ENCODE results near the gene ANKRD11. TPM values are rescaled to one million over a fixed set of nuclear protein-coding genes. Genes with fewer than 3 reads are reported as not detected.

The ANKRD11 gene
- total RNA-seq, 1 experiment from 2014 or later, result 266 TPM

DNA sequence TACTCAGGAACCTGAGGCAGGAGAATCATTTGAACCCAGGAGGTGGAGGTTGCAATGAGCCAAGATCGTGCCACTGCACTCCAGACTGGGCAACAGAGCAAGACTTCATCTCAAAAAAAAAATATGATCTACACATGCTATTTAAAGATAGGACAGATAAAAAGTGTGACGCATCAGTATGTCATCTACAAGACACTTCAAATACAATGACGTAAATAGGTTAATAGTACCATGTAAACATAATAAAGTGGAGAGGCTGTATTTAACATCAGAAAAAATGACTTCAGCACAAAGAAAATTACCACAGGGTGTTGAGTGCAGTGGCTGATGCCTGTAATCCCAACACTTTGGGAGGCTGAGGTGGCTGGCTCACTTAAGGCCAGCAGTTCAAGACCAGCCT is 252.6 kb downstream of the ANKRD11 start:
- Histone ChIP-seq H3K9me3 (ENCODE audit: control insufficient read depth in 1 of 2, insufficient read depth in 1 of 2, low read depth in 1 of 2, low read length in 2 of 2) (no peaks in the 10 kb centered on the region), H3K4me3 (replicated peaks in 1 of 2; ENCODE audit: low read depth in 1 of 2, low read length in 2 of 2) (no peak overlapping the region), H3K9me2 (ENCODE audit: insufficient read depth) (no peaks in the 10 kb centered on the region), H2AFZ (ENCODE audit: low read depth, low read length, poor library complexity, severe bottlenecking) (no peak overlapping the region), H4K20me1 (ENCODE audit: insufficient read depth) (no peaks in the 10 kb centered on the region), H3K79me2 (ENCODE audit: insufficient read depth, low read length) (peaks cover 7% of the 10 kb centered on the region; the same call in 1 of the 2 replicates), H3K4me2 (ENCODE audit: low read length) (no peak overlapping the region), H3K27ac (ENCODE audit: low read depth, low read length) (no peak overlapping the region), H3K36me3 (ENCODE audit: control insufficient read depth in 1 of 2, insufficient read depth in 2 of 2, low read length in 2 of 2) (peaks cover 6 to 11% of the 10 kb centered on the region in 2 experiments; a peak in 3 of 4 replicates), H3K27me3 (ENCODE audit: insufficient read depth, low read length) (no peaks in the 10 kb centered on the region), H3K4me1 (ENCODE audit: control insufficient read depth in 1 of 2, insufficient read depth in 2 of 2, low read length in 2 of 2) (peaks cover 0 to 8% of the 10 kb centered on the region in 2 experiments; a peak in 2 of 4 replicates), H3K9ac (ENCODE audit: low read length) (no peak overlapping the region)
- BruUV-seq (replicated peaks), result no TSS peak
- intact Hi-C loops (cut with micrococcal nuclease), result no loop called here
- ChIA-PET POLR2A (no interaction called here), CTCF (no interaction called here), RAD21 (ENCODE audit: low non-redundant PET in 1 of 2, low total read pairs in 2 of 2, uncharacterized antibody in 2 of 2, unreplicated experiment in 2 of 2) (no interaction called here)
- no peak for DNase-seq (ENCODE audit: low read depth, low spot score)
- ATAC-seq, result no peak
- TF ChIP-seq, protein P1, sequence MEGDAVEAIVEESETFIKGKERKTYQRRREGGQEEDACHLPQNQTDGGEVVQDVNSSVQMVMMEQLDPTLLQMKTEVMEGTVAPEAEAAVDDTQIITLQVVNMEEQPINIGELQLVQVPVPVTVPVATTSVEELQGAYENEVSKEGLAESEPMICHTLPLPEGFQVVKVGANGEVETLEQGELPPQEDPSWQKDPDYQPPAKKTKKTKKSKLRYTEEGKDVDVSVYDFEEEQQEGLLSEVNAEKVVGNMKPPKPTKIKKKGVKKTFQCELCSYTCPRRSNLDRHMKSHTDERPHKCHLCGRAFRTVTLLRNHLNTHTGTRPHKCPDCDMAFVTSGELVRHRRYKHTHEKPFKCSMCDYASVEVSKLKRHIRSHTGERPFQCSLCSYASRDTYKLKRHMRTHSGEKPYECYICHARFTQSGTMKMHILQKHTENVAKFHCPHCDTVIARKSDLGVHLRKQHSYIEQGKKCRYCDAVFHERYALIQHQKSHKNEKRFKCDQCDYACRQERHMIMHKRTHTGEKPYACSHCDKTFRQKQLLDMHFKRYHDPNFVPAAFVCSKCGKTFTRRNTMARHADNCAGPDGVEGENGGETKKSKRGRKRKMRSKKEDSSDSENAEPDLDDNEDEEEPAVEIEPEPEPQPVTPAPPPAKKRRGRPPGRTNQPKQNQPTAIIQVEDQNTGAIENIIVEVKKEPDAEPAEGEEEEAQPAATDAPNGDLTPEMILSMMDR (IDR thresholded peaks at IDR 0.05 in 2 of 3, conservative IDR thresholded peaks at IDR 0.05 in 1 of 3; ENCODE audit: borderline replicate concordance in 1 of 3, insufficient read depth in 1 of 3, low read depth in 2 of 3, low read length in 2 of 3), result no peak
- TF ChIP-seq JUND (IDR thresholded peaks at IDR 0.05) (no peak), CEBPB (IDR thresholded peaks at IDR 0.05; ENCODE audit: low read depth) (no peak), ZNF274 (IDR thresholded peaks at IDR 0.05; ENCODE audit: low read depth, low read length) (no peak), SP1 (IDR thresholded peaks at IDR 0.05; ENCODE audit: low read depth) (no peak), TCF7L2 (IDR thresholded peaks at IDR 0.05; ENCODE audit: borderline replicate concordance, extremely low read depth, insufficient read depth, insufficient read length) (no peak), EGR1 (IDR thresholded peaks at IDR 0.05; ENCODE audit: low read depth) (no peak), RAD21 (IDR thresholded peaks at IDR 0.05; ENCODE audit: low read depth) (no peak)
- TF ChIP-seq, protein P2, sequence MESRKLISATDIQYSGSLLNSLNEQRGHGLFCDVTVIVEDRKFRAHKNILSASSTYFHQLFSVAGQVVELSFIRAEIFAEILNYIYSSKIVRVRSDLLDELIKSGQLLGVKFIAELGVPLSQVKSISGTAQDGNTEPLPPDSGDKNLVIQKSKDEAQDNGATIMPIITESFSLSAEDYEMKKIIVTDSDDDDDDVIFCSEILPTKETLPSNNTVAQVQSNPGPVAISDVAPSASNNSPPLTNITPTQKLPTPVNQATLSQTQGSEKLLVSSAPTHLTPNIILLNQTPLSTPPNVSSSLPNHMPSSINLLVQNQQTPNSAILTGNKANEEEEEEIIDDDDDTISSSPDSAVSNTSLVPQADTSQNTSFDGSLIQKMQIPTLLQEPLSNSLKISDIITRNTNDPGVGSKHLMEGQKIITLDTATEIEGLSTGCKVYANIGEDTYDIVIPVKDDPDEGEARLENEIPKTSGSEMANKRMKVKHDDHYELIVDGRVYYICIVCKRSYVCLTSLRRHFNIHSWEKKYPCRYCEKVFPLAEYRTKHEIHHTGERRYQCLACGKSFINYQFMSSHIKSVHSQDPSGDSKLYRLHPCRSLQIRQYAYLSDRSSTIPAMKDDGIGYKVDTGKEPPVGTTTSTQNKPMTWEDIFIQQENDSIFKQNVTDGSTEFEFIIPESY (IDR thresholded peaks at IDR 0.05; ENCODE audit: extremely low read depth, insufficient replicate concordance, low read length), result no peak
- TF ChIP-seq, protein P3, sequence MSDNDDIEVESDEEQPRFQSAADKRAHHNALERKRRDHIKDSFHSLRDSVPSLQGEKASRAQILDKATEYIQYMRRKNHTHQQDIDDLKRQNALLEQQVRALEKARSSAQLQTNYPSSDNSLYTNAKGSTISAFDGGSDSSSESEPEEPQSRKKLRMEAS (IDR thresholded peaks at IDR 0.05), result no peak

Data from HCT116 (cell line).